Activated effector memory CD4-positive, alpha-beta T cell treated with Interleukin-2 at 50 U/mL for 16 hours (primary cell): ENCODE results near the gene ZNF428.
"Not testable (repeated sequence)": the region's sequence is repeated elsewhere in the genome, so short reads cannot be mapped to it uniquely, and the experiment has no call there.

Experiments
- DNase-seq: peaks from one replicate; pipeline ENCODE4 v3.0.0-alpha.2; 2020

Gene ZNF428

GRCh38 chr19:43619262-43620060 lies at the start of gene ZNF428:
ZNF428 (minus strand) TSS chr19:43619629; CDS start chr19:43614304, 5,325 bp downstream.
- peak; percentile 82 for DNase-seq

GRCh38 chr19:43668406-43669109 lies 49.1 kb upstream of the ZNF428 start:
- peak; percentile 89 for DNase-seq

- DNase-seq: no peak
Measured at GRCh38 chr19:43667876-43668405, 48.5 kb upstream of the ZNF428 start.

GRCh38 chr19:43667126-43667875 lies 47.9 kb upstream of the ZNF428 start:
- DNase-seq: no peak

- peak; percentile 18 for DNase-seq
Measured at GRCh38 chr19:43664018-43664417, 44.6 kb upstream of the ZNF428 start.

- DNase-seq: no peak
Measured at GRCh38 chr19:43662487-43662886, 43.1 kb upstream of the ZNF428 start.

- DNase-seq: no peak
Measured at GRCh38 chr19:43660971-43661360, 41.5 kb upstream of the ZNF428 start.

- DNase-seq: no peak
Measured at GRCh38 chr19:43660301-43660970, 41.0 kb upstream of the ZNF428 start.

- DNase-seq: no peak
Measured at GRCh38 chr19:43658494-43658893, 39.1 kb upstream of the ZNF428 start.

- no peak for DNase-seq
Measured at GRCh38 chr19:43658001-43658400, 38.6 kb upstream of the ZNF428 start.

- no peak for DNase-seq
Measured at GRCh38 chr19:43656436-43656835, 37.0 kb upstream of the ZNF428 start.

- DNase-seq: no peak
Measured at GRCh38 chr19:43652546-43652874, 33.1 kb upstream of the ZNF428 start.

GRCh38 chr19:43651758-43652545 lies 32.5 kb upstream of the ZNF428 start:
- no peak for DNase-seq

- DNase-seq: not testable (repeated sequence)
Measured at GRCh38 chr19:43650276-43650675, 30.8 kb upstream of the ZNF428 start.

GRCh38 chr19:43649514-43649913 lies 30.1 kb upstream of the ZNF428 start:
- no peak for DNase-seq

GRCh38 chr19:43648633-43649032 lies 29.2 kb upstream of the ZNF428 start:
- no peak for DNase-seq

- no peak for DNase-seq
Measured at GRCh38 chr19:43644181-43644580, 24.8 kb upstream of the ZNF428 start.

GRCh38 chr19:43643326-43643725 lies 23.9 kb upstream of the ZNF428 start:
- DNase-seq: no peak

- no peak for DNase-seq
Measured at GRCh38 chr19:43642531-43642930, 23.1 kb upstream of the ZNF428 start.

- DNase-seq: no peak
Measured at GRCh38 chr19:43641333-43641732, 21.9 kb upstream of the ZNF428 start.

- DNase-seq: no peak
Measured at GRCh38 chr19:43640424-43640757, 21.0 kb upstream of the ZNF428 start.
